Upper lobe of left lung (tissue), 4 donors: ENCODE data around the gene GTPBP1.

Experiments used
- CTCF ChIP-seq, 6 experiments: fragments of 450-650 bp in 4 of 6; fragments of 200-600 bp in 2 of 6; sonication (generic) in 2 of 6; IDR thresholded peaks; one replicate each; pipeline ENCODE4 v1.5.1; 2016 to 2019; ENCODE audit warnings: antibody characterized with exemption in 6 of 6
- EP300 ChIP-seq, 4 donors: sonication (generic); formaldehyde crosslinking; IDR thresholded peaks; one replicate each; pipeline ENCODE4 v1.5.1; 2017; ENCODE audit warnings: antibody characterized with exemption in 4 of 4, control low read depth in 2 of 4
- POLR2A ChIP-seq, 4 donors: fragments of 450-650 bp; IDR thresholded peaks; one replicate each; pipeline ENCODE4 v1.5.1; 2016 to 2017; ENCODE audit warnings: antibody characterized with exemption in 4 of 4, mild to moderate bottlenecking in 2 of 4

GRCh38 chr22:38699143-38699542 lies 6.6 kb upstream of the GTPBP1 start:
- no peak for TF ChIP-seq CTCF (IDR thresholded peaks at IDR 0.05)
- TF ChIP-seq POLR2A (IDR thresholded peaks at IDR 0.05), result no peak
- TF ChIP-seq EP300 (IDR thresholded peaks at IDR 0.05), result no peak
